HG02798 (cell line): Measurements from ENCODE around the gene EDA.

Experiments
- ATAC-seq: cut with Tn5 transposase; IDR thresholded peaks from one replicate; pipeline ENCODE4 v1.9.1; 2021; ENCODE audit warnings: mild to moderate bottlenecking; ENCODE audit not compliant: unreplicated experiment, poor library complexity

Gene EDA

GRCh38 chrX:70049406-70049805 is 433.5 kb downstream of the EDA start:
- ATAC-seq, result no peak

GRCh38 chrX:70049925-70050324 is 434.0 kb downstream of the EDA start, which contains the start of gene AWAT2:
Gene AWAT2 (minus strand): TSS chrX:70049938. CDS start chrX:70049932, 6 bp downstream.
- ATAC-seq, result no peak

- ATAC-seq, result no peak
Measured at GRCh38 chrX:70052895-70053615, 437.1 kb downstream of the EDA start.

GRCh38 chrX:70054391-70054790 is 438.5 kb downstream of the EDA start:
- ATAC-seq, result no peak

- ATAC-seq, result no peak
Measured at GRCh38 chrX:70062076-70062475, 446.2 kb downstream of the EDA start, which contains the start of gene OTUD6A. Gene OTUD6A (plus strand): TSS chrX:70062457. CDS start chrX:70062525, 68 bp downstream.

- ATAC-seq, result no peak
Measured at GRCh38 chrX:70062961-70063550, 447.1 kb downstream of the EDA start.

GRCh38 chrX:70066646-70067045 is 450.7 kb downstream of the EDA start:
- no peak for ATAC-seq

GRCh38 chrX:70079297-70079696 is 463.4 kb downstream of the EDA start:
- ATAC-seq, result no peak

- ATAC-seq, result no peak
Measured at GRCh38 chrX:70079870-70080269, 464.0 kb downstream of the EDA start.

- no peak for ATAC-seq
Measured at GRCh38 chrX:70082723-70083122, 466.8 kb downstream of the EDA start.

GRCh38 chrX:70084592-70085240 is 468.8 kb downstream of the EDA start:
- no peak for ATAC-seq

- ATAC-seq, result no peak
Measured at GRCh38 chrX:70087857-70088630, 472.1 kb downstream of the EDA start.

GRCh38 chrX:70088751-70089150 is 472.8 kb downstream of the EDA start:
- no peak for ATAC-seq
